Gastrocnemius medialis (tissue), 4 donors: ENCODE data around the gene AGBL1. TPM values are rescaled to one million over a fixed set of nuclear protein-coding genes. Genes with fewer than 3 reads are reported as not detected.

Experiments used
- ATAC-seq, 2 donors: fragments of 150-250 bp; one replicate each; pipeline ENCODE4 v1.9.1; 2016
- DNase-seq, 2 donors: peaks; one replicate each; pipeline ENCODE4 v3.0.0-alpha.2; 2019
- H3K27ac ChIP-seq, 4 donors: fragments of 200-600 bp; sonication (generic); 1 replicate in 1 of 4; 2 replicates in 3 of 4; pipeline ENCODE4 v1.5.1; 2016 to 2018; ENCODE audit warnings: mild to moderate bottlenecking in 2 of 4, moderate library complexity in 1 of 4
- H3K27me3 ChIP-seq, 3 donors: fragments of 200-600 bp; sonication (generic) in 2 of 3; 1 replicate in 1 of 3; 2 replicates in 2 of 3; pipeline versions ENCODE4 v1.5.1 to v1.6.0; 2016 to 2019; ENCODE audit warnings: mild to moderate bottlenecking in 1 of 3, moderate library complexity in 1 of 3
- H3K36me3 ChIP-seq, 2 donors: fragments of 200-600 bp; sonication (generic) in 1 of 2; one replicate each; pipeline ENCODE4 v1.5.1; 2017 to 2018
- H3K4me1 ChIP-seq, 2 donors: fragments of 200-600 bp; sonication (generic) in 1 of 2; one replicate each; pipeline ENCODE4 v1.5.1; 2016 to 2017; ENCODE audit warnings: mild to moderate bottlenecking in 2 of 2
- H3K4me3 ChIP-seq, 4 donors: fragments of 200-600 bp; sonication (generic) in 3 of 4; 1 replicate in 1 of 4; 2 replicates in 3 of 4; pipeline ENCODE4 v1.5.1; 2016 to 2019; ENCODE audit warnings: mild to moderate bottlenecking in 2 of 4
- H3K9me3 ChIP-seq, 3 donors: fragments of 200-600 bp; sonication (generic) in 2 of 3; 1 replicate in 1 of 3; 2 replicates in 2 of 3; pipeline ENCODE4 v1.5.1; 2016 to 2019
- CTCF ChIP-seq, 5 experiments: fragments of 450-650 bp in 3 of 5; fragments of 200-600 bp in 2 of 5; sonication (generic) in 2 of 5; IDR thresholded peaks in 4 of 5; conservative IDR thresholded peaks in 1 of 5; 1 replicate in 4 of 5; 2 replicates in 1 of 5; pipeline ENCODE4 v1.5.1; 2016 to 2019; ENCODE audit warnings: antibody characterized with exemption in 5 of 5, mild to moderate bottlenecking in 3 of 5, moderate library complexity in 3 of 5
- POLR2A ChIP-seq, 2 donors: fragments of 450-650 bp; IDR thresholded peaks; one replicate each; pipeline ENCODE4 v1.6.1; 2017; ENCODE audit warnings: antibody characterized with exemption in 2 of 2, mild to moderate bottlenecking in 2 of 2, moderate library complexity in 2 of 2
- in situ Hi-C, 4 donors: fragments of 200-750 bp; cut with MboI; loops; one replicate each; pipeline versions ENCODE4 v1.15.0 to v1.8.0; 2017; ENCODE audit warnings: low sequenced_read_pairs in 4 of 4
- intact Hi-C: fragments of 100-400 bp; cut with DNase I; formaldehyde crosslinking; loops from one replicate; pipeline ENCODE4 v1.15.1; 2023; ENCODE audit warnings: low total_unique reads
- total RNA-seq, 4 donors: library from RNA; depleted of rRNA; stranded (reverse); fragments of >200 nt; gene quantifications; one replicate each; pipeline versions ENCODE4 v1.1.0 to v1.2.3, GENCODE V29; 2016

Gene AGBL1
- total RNA-seq, 4 donors from 2014 or later, result 3.8 to 29.7 (median 15.9) TPM

- no peaks in the 10 kb centered on the region for H3K4me1 ChIP-seq
- H3K27ac ChIP-seq, result no peak overlapping the region
- no peaks in the 10 kb centered on the region for H3K27me3 ChIP-seq
- no peak for TF ChIP-seq CTCF (IDR thresholded peaks at IDR 0.05 in 4 of 5, conservative IDR thresholded peaks at IDR 0.05 in 1 of 5)
- no peak for TF ChIP-seq POLR2A (IDR thresholded peaks at IDR 0.05)
- in situ Hi-C loops, result no loop called here
- H3K9me3 ChIP-seq, result no peaks in the 10 kb centered on the region
- intact Hi-C loops, result no loop called here
- ATAC-seq, result no peak
- no peaks in the 10 kb centered on the region for H3K36me3 ChIP-seq
- DNase-seq, result no peak
- no peak overlapping the region for H3K4me3 ChIP-seq
These were observed 869.0 kb downstream of the AGBL1 start for GRCh38 chr15:86948719-86949118.

DNA sequence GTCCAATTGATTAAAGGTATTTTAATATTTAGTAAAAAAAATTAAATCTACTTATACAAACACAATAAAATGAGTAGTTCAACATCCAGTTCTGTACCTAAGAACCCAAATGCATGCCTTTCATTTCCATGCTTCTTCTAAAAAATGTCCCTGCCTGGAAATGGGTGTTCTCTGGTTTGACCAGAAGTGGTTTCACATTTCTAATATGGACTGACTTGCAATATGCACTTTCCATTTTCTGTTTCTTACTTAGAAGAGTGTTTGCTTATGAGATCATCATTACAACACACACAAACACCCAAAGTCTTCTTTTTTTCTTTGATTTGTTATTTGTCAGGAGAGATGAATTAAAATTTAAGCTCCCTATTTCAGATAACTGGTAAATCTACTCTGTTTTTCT lies 879.6 kb downstream of the AGBL1 start:
- Histone ChIP-seq H3K36me3 (no peaks in the 10 kb centered on the region), H3K9me3 (no peaks in the 10 kb centered on the region), H3K27me3 (no peaks in the 10 kb centered on the region), H3K4me3 (no peak overlapping the region), H3K4me1 (no peaks in the 10 kb centered on the region), H3K27ac (no peak overlapping the region)
- DNase-seq (no peak), ATAC-seq (no peak)
- TF ChIP-seq CTCF (IDR thresholded peaks at IDR 0.05 in 4 of 5, conservative IDR thresholded peaks at IDR 0.05 in 1 of 5) (no peak), POLR2A (IDR thresholded peaks at IDR 0.05) (no peak)
- in situ Hi-C loops (no loop called here), intact Hi-C loops (no loop called here)

- no peak for DNase-seq
- TF ChIP-seq CTCF (IDR thresholded peaks at IDR 0.05 in 4 of 5, conservative IDR thresholded peaks at IDR 0.05 in 1 of 5), result no peak
- TF ChIP-seq POLR2A (IDR thresholded peaks at IDR 0.05), result no peak
- intact Hi-C loops, result no loop called here
- Histone ChIP-seq H3K4me1 (no peaks in the 10 kb centered on the region), H3K27ac (no peak overlapping the region), H3K4me3 (no peak overlapping the region), H3K36me3 (no peaks in the 10 kb centered on the region), H3K9me3 (no peaks in the 10 kb centered on the region), H3K27me3 (no peaks in the 10 kb centered on the region)
- in situ Hi-C loops, result no loop called here
- no peak for ATAC-seq
These were observed 882.0 kb downstream of the AGBL1 start for GRCh38 chr15:86961669-86962068.

GRCh38 chr15:86964271-86964670 lies 884.6 kb downstream of the AGBL1 start:
- ATAC-seq (no peak), DNase-seq (no peak)
- Histone ChIP-seq H3K27ac (no peak overlapping the region), H3K9me3 (no peaks in the 10 kb centered on the region), H3K27me3 (no peaks in the 10 kb centered on the region), H3K36me3 (no peaks in the 10 kb centered on the region), H3K4me3 (no peak overlapping the region), H3K4me1 (no peaks in the 10 kb centered on the region)
- intact Hi-C loops, result no loop called here
- in situ Hi-C loops, result no loop called here
- TF ChIP-seq CTCF (IDR thresholded peaks at IDR 0.05 in 4 of 5, conservative IDR thresholded peaks at IDR 0.05 in 1 of 5), result no peak
- TF ChIP-seq POLR2A (IDR thresholded peaks at IDR 0.05), result no peak

DNA sequence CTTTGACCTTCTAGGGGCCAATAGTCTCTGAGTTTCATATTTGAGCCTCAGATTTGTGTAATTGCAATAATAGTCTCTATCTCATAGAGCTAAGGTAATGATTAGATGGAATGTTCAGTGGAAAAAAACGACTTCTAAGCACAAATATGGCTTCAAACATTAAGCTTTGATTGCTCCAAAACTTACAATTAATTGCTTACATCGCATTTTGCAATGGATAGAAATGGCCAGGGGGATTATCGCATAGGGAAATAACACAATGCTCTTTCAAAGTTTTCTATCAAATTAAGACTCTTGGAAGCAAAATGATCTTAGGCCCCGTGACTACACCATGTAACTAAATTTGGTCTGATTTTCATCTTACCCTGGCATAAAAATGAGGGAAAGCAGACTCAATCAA lies 888.6 kb downstream of the AGBL1 start:
- TF ChIP-seq CTCF (IDR thresholded peaks at IDR 0.05 in 4 of 5, conservative IDR thresholded peaks at IDR 0.05 in 1 of 5) (no peak), POLR2A (IDR thresholded peaks at IDR 0.05) (no peak)
- no peak overlapping the region for H3K4me3 ChIP-seq
- H3K27me3 ChIP-seq, result no peaks in the 10 kb centered on the region
- in situ Hi-C loops, result no loop called here
- ATAC-seq, result no peak
- H3K36me3 ChIP-seq, result no peaks in the 10 kb centered on the region
- intact Hi-C loops, result no loop called here
- no peaks in the 10 kb centered on the region for H3K4me1 ChIP-seq
- no peak for DNase-seq
- no peaks in the 10 kb centered on the region for H3K9me3 ChIP-seq
- no peak overlapping the region for H3K27ac ChIP-seq
